DMS53 treated with DMSO at 0.1 percent for 48 hours (cell line): ENCODE results near the gene OR11A1.

ENCODE experiments used
- DNase-seq: peaks from one replicate; lab custom pipeline; 2025; ENCODE audit not compliant: unreplicated experiment; lab: John Stamatoyannopoulos, UW

The OR11A1 gene

GRCh38 chr6:29456971-29457370 lies at the start of gene OR11A1, which contains the start of gene OR2H1:
TSS of gene OR11A1 (minus strand) at chr6:29457071. CDS start at chr6:29427641, 29,430 bp downstream.
TSS of gene OR2H1 (plus strand) at chr6:29457155. CDS start at chr6:29461770, 4,615 bp downstream.
- no peak for DNase-seq

DNA sequence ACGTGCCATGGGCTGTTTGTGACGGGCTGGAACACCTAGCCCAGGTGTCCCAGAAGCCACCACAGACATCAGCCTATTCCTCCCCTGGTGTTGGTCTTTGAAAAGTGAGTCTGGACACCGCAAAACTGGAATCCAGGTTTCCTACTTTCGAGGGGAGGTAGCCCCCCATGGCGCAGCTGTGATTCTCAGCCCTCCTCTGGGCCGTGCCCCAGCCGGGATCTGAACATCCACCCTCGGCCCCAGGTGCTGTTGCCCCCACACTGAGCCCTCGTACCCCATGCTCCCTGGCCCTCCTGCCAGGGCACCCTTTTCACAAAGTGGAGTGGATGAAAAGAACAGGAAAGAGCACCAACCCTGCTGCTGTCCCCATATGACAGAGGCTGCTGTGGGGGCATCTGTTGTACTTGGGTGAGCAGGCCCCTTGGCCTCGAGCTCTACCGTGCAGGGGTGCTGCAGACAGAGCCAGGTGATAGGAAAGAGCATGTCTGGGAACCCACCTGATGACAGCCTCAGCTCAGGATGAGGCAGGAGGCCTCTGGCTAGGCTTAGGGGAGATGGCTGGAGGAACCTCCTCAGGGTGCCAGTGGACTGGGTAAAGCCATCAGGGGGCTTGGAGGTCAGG lies 49.7 kb upstream of the OR11A1 start:
- no peak for DNase-seq

GRCh38 chr6:29505808-29506207 lies 48.9 kb upstream of the OR11A1 start:
- no peak for DNase-seq

DNA sequence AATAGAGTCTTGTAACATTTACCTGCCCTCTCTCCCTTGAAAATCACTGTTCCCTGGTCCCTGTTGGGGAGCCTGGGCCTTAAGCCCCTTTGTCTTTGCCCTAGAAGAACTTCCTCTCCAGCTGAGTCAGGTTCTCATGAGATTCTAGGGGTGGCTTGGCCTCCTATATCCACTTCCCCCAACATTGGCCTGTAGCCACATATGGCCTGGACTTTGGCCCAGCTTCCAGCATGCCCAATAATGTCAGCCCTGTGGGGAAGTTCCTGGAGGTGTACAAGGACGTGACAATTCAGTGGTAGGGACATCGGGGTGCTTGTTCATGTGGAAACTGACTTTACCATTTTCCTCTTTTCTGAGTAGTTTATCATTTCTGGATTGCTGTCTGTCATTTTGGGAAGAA lies 48.1 kb upstream of the OR11A1 start:
- DNase-seq: no peak

DNA sequence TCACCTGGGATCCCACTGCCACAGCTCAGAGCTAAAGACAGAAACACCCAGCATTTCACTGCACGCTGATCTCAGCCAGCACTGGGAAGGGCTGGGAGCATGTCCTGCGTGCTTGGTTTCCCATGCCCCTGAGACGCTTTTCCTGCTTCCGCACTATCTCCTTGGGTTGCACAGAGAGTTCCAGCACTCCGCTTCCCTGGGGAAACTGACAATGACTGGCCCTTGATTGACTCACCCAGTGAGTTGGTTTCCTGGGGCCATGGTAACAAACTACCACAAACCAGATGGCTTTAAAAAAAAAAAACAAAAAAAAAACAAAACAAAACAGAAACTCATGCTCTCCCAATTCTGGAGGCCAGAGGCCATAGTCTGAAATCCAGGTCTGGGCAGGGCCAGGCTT lies 45.7 kb upstream of the OR11A1 start:
- no peak for DNase-seq

DNA sequence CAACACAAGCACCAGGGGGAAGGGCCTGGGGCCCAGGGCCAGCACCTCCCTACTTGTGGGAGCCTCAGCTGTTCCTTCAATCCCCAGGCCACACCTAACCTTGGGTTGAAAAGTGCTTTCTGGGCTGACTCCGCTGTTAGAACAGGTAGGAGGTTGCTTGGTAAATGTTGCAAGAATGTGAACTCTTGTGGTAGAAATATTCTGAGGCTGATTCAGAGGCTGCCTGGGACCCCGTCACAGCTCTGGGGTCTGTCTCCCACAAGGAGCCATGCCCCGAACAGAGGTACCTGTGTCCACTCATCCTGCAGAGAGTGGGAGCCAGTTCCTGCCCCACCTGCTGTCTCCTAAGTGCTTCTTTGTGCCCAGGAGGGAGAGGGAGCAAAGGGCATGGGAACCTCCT lies 45.3 kb upstream of the OR11A1 start:
- DNase-seq: no peak

DNA sequence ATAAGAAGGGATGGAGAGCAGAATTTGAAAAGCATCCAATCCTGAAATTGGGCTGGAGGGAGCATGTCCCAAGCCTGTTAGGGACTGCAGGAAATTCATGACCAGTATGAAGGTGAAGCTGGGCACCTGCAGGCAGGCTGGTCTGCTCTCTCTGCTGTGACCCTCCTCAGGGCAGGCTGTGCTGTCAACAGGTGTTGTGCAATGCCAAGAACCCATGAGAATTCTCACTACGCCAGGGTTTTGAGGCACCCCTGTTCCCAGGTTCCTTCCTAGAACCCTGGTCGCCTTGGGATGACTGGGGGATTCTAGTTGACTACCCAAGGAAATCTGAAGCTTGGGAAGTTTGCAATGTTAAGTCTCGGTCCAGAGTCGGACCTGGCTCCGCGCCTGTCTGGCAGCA lies 44.2 kb upstream of the OR11A1 start:
- no peak for DNase-seq

DNA sequence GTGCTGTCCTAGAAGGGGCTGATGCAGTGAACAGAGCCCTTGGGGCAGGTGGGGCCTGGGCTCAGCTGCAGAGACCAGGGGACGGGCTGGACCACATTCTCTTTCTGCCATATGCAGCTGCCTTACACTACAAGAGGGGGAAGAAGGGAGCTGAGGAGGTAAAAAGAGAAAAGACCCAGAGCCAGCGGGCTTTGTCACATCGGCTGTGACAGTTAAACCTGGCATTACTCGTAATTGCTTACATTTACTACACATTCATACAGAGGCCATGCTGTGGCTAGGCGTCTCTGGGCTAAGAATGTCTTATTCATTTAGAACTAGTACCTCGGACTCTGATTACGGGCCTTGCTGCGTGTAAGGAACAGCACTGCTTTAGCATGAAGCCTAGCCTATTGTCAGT lies 43.7 kb upstream of the OR11A1 start:
- no peak for DNase-seq

- DNase-seq: no peak
These were observed 42.8 kb upstream of the OR11A1 start for GRCh38 chr6:29499704-29500103.

DNA sequence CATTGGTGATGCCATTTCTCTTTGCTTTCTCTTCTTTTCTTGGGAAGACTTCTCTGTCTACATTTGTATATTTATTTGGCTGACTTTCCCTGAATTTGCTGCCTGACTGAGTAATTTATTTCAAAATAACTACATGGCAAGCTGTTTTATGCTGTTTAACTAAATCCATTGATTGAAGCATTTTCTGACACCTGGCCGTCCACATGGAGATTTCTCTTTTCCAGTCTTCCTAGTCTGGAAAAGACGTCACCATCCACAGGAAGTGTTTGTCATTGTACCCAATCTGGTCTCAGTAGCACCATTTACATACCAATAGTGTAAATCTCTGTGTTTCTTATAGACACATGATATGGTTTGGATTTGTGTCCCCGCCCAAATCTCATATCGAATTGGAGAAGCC lies 40.1 kb upstream of the OR11A1 start:
- no peak for DNase-seq

DNA sequence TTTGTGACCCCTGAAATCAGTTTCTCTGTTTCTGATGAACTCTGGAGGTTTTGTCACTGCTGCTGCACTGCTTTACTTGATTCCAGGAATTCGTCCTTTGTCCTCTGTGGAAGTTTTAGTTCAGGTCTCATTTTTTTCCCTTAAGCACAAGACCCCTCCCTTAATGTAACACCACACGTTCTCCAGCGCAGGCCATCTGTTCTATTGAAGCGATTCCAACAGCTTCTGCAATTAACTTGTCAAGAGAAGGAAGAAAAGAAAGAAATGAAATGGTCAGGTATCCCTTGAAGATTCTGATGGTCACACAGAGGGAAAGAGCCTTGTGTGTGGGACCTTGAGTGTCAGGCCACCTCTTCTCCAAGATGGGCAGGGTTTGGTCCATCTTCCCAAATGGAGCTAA lies 38.7 kb upstream of the OR11A1 start:
- no peak for DNase-seq

GRCh38 chr6:29494131-29494530 lies 37.3 kb upstream of the OR11A1 start:
- DNase-seq: no peak

DNA sequence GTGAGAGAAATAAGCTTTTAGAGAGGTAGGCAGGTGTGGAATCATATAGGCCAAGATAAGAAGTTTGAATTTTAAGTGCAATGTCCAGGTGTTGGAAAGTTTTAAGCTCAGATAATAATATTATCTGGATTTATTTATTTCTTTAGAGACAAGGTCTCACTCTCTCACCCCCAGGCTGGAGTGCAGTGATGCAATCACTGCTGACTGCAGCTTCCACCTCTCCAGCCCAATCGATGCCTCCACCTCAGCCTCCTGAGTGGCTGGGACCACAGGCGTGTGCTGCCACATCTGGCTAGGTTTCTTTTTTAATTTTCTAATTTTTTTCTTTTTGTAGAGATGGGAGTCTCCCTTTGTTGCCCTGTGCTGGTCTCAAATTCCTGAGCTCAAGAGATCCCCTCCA lies 36.4 kb upstream of the OR11A1 start:
- no peak for DNase-seq

- no peak for DNase-seq
These were observed 34.7 kb upstream of the OR11A1 start for GRCh38 chr6:29491574-29491973.

DNA sequence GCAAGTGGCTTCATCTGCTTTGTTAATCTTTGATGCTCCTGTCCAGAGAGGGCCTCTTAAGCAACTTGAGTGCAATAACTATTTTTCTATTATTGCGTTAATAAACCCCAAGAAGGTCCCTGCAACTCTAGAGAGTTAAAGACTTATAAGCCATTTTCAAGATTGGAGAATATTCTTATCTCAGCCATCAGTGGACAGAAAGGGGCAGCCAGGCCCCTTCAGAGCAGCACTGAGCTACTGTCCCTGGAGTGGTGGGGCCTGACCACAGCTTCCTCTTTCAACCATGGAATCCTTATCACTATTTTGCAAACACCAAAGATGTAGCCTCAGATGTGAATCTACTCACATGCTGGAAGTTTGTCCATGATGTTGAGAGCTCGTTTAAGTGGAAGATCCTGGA lies 33.7 kb upstream of the OR11A1 start:
- DNase-seq: no peak

GRCh38 chr6:29490055-29490454 lies 33.2 kb upstream of the OR11A1 start:
- DNase-seq: no peak

DNA sequence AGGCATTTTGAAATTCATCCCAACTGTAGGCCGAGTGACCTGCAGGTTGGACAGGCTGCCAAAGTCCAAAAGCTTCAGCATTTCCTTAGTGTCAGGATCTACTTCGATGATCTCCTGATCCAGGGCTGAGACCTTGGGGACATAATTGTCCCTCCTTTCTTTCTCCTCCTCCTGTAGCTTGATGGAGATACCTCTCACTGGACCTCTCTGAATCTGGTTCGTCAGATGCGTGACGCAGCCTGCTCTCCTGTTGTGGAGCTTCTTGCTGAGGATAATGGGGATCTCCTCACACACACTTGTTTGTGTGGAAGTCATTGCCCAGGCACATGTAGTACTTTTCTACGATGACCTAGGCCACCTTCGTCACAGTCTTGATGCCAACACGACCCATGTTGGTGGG lies 32.4 kb upstream of the OR11A1 start:
- no peak for DNase-seq

DNA sequence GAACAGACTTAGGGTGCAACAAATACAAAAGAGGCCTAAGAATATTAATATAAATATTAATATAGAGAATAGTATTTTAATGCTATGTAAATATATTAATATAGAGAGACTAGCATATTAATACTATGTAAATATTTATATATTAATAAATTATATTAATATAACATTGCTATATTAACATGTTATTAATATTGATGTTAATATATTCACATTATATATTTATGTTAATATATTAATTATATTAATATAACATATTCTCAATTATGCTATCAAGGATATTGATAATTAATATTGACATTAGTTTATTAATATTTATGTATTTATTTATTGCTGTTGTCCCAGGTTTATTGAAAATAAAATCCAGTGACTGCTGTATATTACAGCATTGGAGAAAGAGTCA lies 32.0 kb upstream of the OR11A1 start:
- DNase-seq: no peak

DNA sequence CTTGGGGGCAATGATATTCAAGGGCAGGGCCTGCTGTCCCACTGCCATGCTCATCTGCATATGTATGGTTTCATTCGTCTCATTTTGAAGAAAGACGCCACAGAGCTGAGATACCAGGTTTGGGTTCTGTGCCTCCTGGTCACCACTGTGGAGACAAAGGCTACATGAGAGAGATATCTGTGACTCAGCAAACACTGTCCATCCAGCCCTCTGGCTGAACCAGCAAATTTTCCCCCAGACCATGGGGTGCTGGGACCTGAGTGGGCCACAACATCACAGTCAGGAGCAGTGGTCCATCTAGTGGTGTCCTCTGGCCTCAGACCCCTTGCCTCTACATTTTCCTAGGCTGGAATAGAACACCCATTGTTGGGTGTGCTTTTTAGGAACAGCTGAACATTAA lies 30.8 kb upstream of the OR11A1 start, which contains the start of gene MAS1L:
MAS1L (minus strand) TSS at position 297 of the 400 bp plus-strand sequence; CDS start at position 243, 54 bp downstream.
- DNase-seq: no peak

- DNase-seq: no peak
These were observed 30.3 kb upstream of the OR11A1 start for GRCh38 chr6:29487131-29487530.

DNA sequence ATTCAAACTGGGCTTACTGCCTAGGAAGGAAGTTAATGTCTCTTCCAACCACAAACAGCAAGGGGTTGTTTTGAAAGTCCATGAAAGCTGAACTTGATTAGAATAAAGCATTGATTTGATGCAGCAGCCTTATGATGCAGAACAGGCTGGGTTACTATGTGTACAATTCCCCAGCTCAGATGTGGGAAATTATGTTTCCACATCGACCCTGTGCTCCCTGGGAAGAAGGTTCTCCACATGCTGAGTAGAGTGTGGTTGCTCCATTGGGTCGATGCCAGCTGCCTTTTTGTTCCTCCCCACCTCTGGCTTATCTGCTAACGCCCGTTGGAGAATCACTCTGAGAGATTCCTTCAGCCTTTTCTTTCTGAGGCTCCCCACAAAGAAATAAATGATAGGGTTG lies 29.7 kb upstream of the OR11A1 start:
- no peak for DNase-seq

- no peak for DNase-seq
These were observed 26.9 kb upstream of the OR11A1 start for GRCh38 chr6:29483735-29484134.

DNA sequence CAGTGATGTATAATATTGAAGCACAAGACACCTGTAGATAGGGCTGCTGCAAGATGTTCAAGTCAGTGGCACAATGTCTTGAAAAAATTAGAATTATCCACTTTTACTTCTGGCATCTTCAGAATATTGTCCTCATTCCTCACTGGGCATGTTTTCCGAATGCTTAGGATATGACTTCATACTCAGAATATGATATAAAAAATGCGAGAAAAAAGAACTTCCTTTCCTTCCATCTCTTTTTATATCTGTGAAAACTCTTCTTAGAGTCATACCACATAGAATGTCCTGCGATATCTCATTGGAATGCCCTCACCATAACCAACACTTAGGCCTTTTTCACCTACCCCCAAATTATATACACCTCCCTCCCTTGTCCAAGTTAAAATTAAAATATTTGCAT lies 26.3 kb upstream of the OR11A1 start:
- no peak for DNase-seq
